ENCODE data around the gene HIPK3.
"Not testable (repeated sequence)": the region's sequence is repeated elsewhere in the genome, so short reads cannot be mapped to it uniquely, and the experiment has no call there.

Gene HIPK3

GRCh38 chr11:33296695-33297094 lies 39.5 kb downstream of the HIPK3 start:
- Histone ChIP-seq H3K4me3 (ENCODE audit: severe bottlenecking) (no peak overlapping the region), H3K27me3 (ENCODE audit: insufficient read depth, poor library complexity, severe bottlenecking) (no peaks in the 10 kb centered on the region), H3K4me1 (ENCODE audit: insufficient read depth, poor library complexity, severe bottlenecking) (no peaks in the 10 kb centered on the region), H3K9me3 (ENCODE audit: severe bottlenecking) (no peaks in the 10 kb centered on the region), H3K27ac (ENCODE audit: poor library complexity, severe bottlenecking) (no peak overlapping the region), H3K36me3 (ENCODE audit: low read depth) (peaks cover 9% of the 10 kb centered on the region)
- TF ChIP-seq CTCF (IDR thresholded peaks at IDR 0.05; ENCODE audit: poor library complexity, severe bottlenecking) = no peak
- DNase-seq (ENCODE audit: low spot score) (no peak), ATAC-seq (ENCODE audit: low read depth) (no peak)

GRCh38 chr11:33303541-33303940 lies 46.4 kb downstream of the HIPK3 start:
- peaks cover 6% of the 10 kb centered on the region for H3K4me1 ChIP-seq (ENCODE audit: insufficient read depth, poor library complexity, severe bottlenecking)
- H3K27ac ChIP-seq (ENCODE audit: poor library complexity, severe bottlenecking) = no peak overlapping the region
- H3K4me3 ChIP-seq (ENCODE audit: severe bottlenecking) = no peak overlapping the region
- ATAC-seq (ENCODE audit: low read depth) (no peak), DNase-seq (ENCODE audit: low spot score) (no peak)
- no peaks in the 10 kb centered on the region for H3K9me3 ChIP-seq (ENCODE audit: severe bottlenecking)
- TF ChIP-seq CTCF (IDR thresholded peaks at IDR 0.05; ENCODE audit: poor library complexity, severe bottlenecking) = no peak
- H3K27me3 ChIP-seq (ENCODE audit: insufficient read depth, poor library complexity, severe bottlenecking) = no peaks in the 10 kb centered on the region
- H3K36me3 ChIP-seq (ENCODE audit: low read depth) = peaks cover 4% of the 10 kb centered on the region

GRCh38 chr11:33306821-33307220 lies 49.6 kb downstream of the HIPK3 start:
- H3K36me3 ChIP-seq (ENCODE audit: low read depth); ATAC-seq (ENCODE audit: low read depth); H3K27me3 ChIP-seq (ENCODE audit: insufficient read depth, poor library complexity, severe bottlenecking); H3K4me1 ChIP-seq (ENCODE audit: insufficient read depth, poor library complexity, severe bottlenecking); H3K9me3 ChIP-seq (ENCODE audit: severe bottlenecking); DNase-seq (ENCODE audit: low spot score); H3K27ac ChIP-seq (ENCODE audit: poor library complexity, severe bottlenecking); H3K4me3 ChIP-seq (ENCODE audit: severe bottlenecking): not testable (repeated sequence)

- no peak for TF ChIP-seq CTCF (IDR thresholded peaks at IDR 0.05; ENCODE audit: poor library complexity, severe bottlenecking)
Measured at GRCh38 chr11:33307984-33308383, 50.8 kb downstream of the HIPK3 start.

GRCh38 chr11:33309118-33309517 lies 51.9 kb downstream of the HIPK3 start:
- H3K9me3 ChIP-seq (ENCODE audit: severe bottlenecking) = no peaks in the 10 kb centered on the region
- DNase-seq (ENCODE audit: low spot score) (no peak), ATAC-seq (ENCODE audit: low read depth) (no peak)
- no peaks in the 10 kb centered on the region for H3K27me3 ChIP-seq (ENCODE audit: insufficient read depth, poor library complexity, severe bottlenecking)
- no peak for TF ChIP-seq CTCF (IDR thresholded peaks at IDR 0.05; ENCODE audit: poor library complexity, severe bottlenecking)
- H3K27ac ChIP-seq (ENCODE audit: poor library complexity, severe bottlenecking) = no peak overlapping the region
- H3K36me3 ChIP-seq (ENCODE audit: low read depth) = no peaks in the 10 kb centered on the region
- H3K4me1 ChIP-seq (ENCODE audit: insufficient read depth, poor library complexity, severe bottlenecking) = peaks cover 6% of the 10 kb centered on the region
- no peak overlapping the region for H3K4me3 ChIP-seq (ENCODE audit: severe bottlenecking)

More at GRCh38 chr11:33307984-33308383, 50.8 kb downstream of the HIPK3 start:
- Histone ChIP-seq H3K4me3 (ENCODE audit: severe bottlenecking) (no peak overlapping the region), H3K27ac (ENCODE audit: poor library complexity, severe bottlenecking) (no peak overlapping the region), H3K36me3 (ENCODE audit: low read depth) (no peaks in the 10 kb centered on the region), H3K4me1 (ENCODE audit: insufficient read depth, poor library complexity, severe bottlenecking) (peaks cover 6% of the 10 kb centered on the region), H3K9me3 (ENCODE audit: severe bottlenecking) (no peaks in the 10 kb centered on the region), H3K27me3 (ENCODE audit: insufficient read depth, poor library complexity, severe bottlenecking) (no peaks in the 10 kb centered on the region)
- ATAC-seq (ENCODE audit: low read depth) = no peak
- DNase-seq (ENCODE audit: low spot score) = no peak

Data from RWPE2 (cell line).